Kidney epithelial cell (primary cell): Measurements from ENCODE around the gene SIRT5. TPM values are rescaled to one million over a fixed set of nuclear protein-coding genes. Genes with fewer than 3 reads are reported as not detected.

Experiments used
- DNase-seq: peaks from one replicate; pipeline ENCODE4 v3.0.0-alpha.2; 2010; ENCODE audit warnings: low read depth
- H3K27me3 ChIP-seq: 2 replicates; pipeline ENCODE4 v1.6.0; 2011; ENCODE audit warnings: low read length; ENCODE audit not compliant: control insufficient read depth, insufficient read depth
- H3K36me3 ChIP-seq: 2 replicates; pipeline ENCODE4 v1.5.1; 2011; ENCODE audit warnings: low read length; ENCODE audit not compliant: control insufficient read depth, insufficient read depth
- H3K4me3 ChIP-seq: 2 replicates; pipeline ENCODE4 v1.5.1; 2011; ENCODE audit warnings: low read depth, mild to moderate bottlenecking, control low read depth, low read length
- CTCF ChIP-seq: IDR thresholded peaks from 2 replicates; pipeline ENCODE4 v1.5.1; 2011; ENCODE audit warnings: mild to moderate bottlenecking, moderate library complexity, low read length, control low read depth, inconsistent platforms; ENCODE audit not compliant: insufficient read depth, poor library complexity, severe bottlenecking
- total RNA-seq: library from RNA; depleted of rRNA; stranded (reverse); fragments of >200 nt; gene quantifications from 2 replicates; pipeline ENCODE4 v1.2.3, GENCODE V29; 2015

The SIRT5 gene
- total RNA-seq, 1 donor from 2014 or later: 11.9 TPM

DNA sequence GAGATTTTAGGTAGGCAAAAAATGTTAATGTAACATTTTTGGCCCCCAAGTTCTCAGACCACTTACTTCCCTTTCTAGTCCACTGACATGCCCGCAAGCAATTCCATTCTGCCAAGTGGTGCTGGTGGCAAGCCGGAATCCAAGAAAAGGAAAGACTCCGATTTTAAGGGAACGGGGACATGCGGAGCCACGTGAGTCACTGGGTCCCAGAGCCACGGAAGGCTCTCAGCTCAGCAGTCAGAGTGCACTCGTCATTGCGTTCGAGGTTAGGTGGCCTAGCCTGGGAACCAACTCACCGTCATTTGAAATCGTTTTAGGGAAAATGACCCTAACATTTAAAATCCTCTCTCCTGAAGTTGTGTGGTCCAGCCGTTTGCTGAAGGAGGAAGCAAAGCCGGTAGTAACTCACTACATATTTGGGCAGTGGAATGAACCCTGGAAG, 711 bp upstream of the SIRT5 start:
- H3K27me3 ChIP-seq: no peaks in the 10 kb centered on the region
- TF ChIP-seq CTCF: no peak
- DNase-seq: peak; percentile 4
- H3K4me3 ChIP-seq: peak overlapping the region; percentile 89
- H3K36me3 ChIP-seq: no peaks in the 10 kb centered on the region

DNA sequence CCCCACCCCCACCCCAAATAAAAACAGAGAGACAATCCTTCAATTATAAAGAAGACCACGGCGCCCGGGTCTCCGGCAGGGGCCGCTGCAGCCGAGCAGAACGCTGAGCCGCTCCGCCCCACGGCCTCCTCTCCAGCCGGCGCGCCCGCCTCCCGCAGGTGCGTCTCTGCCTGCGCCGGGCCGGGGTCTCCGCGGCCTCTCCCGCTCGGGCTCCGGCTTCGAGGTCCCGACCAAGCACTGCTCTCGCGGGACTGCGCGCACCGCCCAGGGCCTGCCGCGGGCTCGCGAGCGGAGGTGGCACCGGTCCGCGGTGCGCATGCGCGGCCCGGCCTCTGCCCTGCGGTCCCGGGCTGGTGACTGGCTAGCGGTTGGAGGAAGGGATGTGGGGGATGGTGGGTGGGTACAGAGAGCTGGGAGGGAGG, 241 bp upstream of the SIRT5 start:
- Histone ChIP-seq H3K4me3 (peak overlapping the region; percentile 89), H3K27me3 (no peaks in the 10 kb centered on the region), H3K36me3 (no peaks in the 10 kb centered on the region)
- peak; percentile 77 for DNase-seq
- TF ChIP-seq CTCF: no peak

DNA sequence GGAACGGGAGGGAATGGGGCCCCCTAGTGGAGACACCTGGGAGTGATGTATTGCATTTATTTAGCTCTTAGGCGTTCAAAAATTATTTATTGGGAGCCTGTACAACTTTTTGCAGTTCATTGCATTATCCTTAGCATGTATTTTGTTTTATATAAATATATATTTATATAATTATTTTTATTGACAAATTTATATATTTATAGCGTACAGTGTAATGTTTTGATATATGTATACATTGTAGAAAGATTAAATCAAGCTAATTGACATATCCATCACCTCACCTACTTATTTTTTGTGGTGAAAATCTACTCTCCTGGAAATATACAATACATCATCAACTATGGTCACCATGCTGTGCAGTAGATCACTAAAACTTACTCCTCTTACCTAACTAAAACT, 975 bp downstream of the SIRT5 start:
- Histone ChIP-seq H3K27me3 (no peaks in the 10 kb centered on the region), H3K4me3 (peak overlapping the region; percentile 89), H3K36me3 (no peaks in the 10 kb centered on the region)
- DNase-seq: no peak
- TF ChIP-seq CTCF: peak; percentile 80

- Histone ChIP-seq H3K36me3 (no peaks in the 10 kb centered on the region), H3K27me3 (no peaks in the 10 kb centered on the region), H3K4me3 (no peak overlapping the region)
- TF ChIP-seq CTCF: no peak
- DNase-seq: no peak
Observed at GRCh38 chr6:13576017-13576416, 1.6 kb downstream of the SIRT5 start.

DNA sequence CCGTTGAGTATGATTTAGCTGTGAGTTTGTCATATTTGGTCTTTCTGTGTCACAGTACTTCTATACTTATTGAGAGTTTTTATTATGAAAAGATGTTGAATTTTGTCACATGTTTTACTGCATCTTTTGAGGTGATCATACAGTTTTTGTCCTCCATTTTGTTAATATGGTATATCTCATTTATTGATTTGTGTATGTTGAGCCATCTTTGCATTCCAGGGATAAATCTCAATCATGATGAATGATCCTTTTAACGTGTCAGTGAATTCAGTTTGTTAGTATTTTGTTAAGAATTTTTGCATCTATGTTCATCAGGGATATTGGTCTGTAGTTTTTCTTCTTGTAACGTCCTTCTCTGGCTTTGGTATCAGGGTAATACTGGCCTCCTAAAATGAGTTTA, 3.5 kb downstream of the SIRT5 start:
- no peak for TF ChIP-seq CTCF
- no peak for DNase-seq
- Histone ChIP-seq H3K27me3 (no peaks in the 10 kb centered on the region), H3K4me3 (no peak overlapping the region), H3K36me3 (no peaks in the 10 kb centered on the region)

GRCh38 chr6:13579911-13580310, 5.5 kb downstream of the SIRT5 start:
- Histone ChIP-seq H3K27me3 (no peaks in the 10 kb centered on the region), H3K4me3 (no peak overlapping the region), H3K36me3 (no peaks in the 10 kb centered on the region)
- TF ChIP-seq CTCF: no peak
- DNase-seq: no peak
